Measurements from ENCODE around the gene MYOF. TPM values are rescaled to one million over a fixed set of nuclear protein-coding genes. Genes with fewer than 3 reads are reported as not detected.

Gene MYOF
- total RNA-seq, 1 experiment from 2014 or later = 376 TPM

GRCh38 chr10:93305122-93305521 lies 177.0 kb downstream of the MYOF start:
- no TSS peak for BruUV-seq (replicated peaks)
- DNase-seq (ENCODE audit: low read depth, low spot score) (no peak), ATAC-seq (0 out of 2 replicates have a peak, but pooled peaks have one; percentile 10)
- intact Hi-C loops (cut with micrococcal nuclease; ENCODE audit: unreplicated experiment) (no loop called here), in situ Hi-C loops (cut with HindIII; ENCODE audit: low pct_unique_long_range_greater_than_20kb, low sequenced_read_pairs) (no loop called here)
- POLR2A ChIA-PET = interaction anchor here (0.5 kb wide), 1 partner anchor 609 kb away, joined by 4 read pairs; no protein-coding TSS in a partner anchor
- Histone ChIP-seq H3K9me3 (ENCODE audit: control insufficient read depth, insufficient read depth, low read depth, low read length) (no peaks in the 10 kb centered on the region), H3K36me3 (ENCODE audit: control insufficient read depth, insufficient read depth, low read length) (peaks cover 14% of the 10 kb centered on the region), H3K27me3 (ENCODE audit: control insufficient read depth, insufficient read depth, low read length) (no peaks in the 10 kb centered on the region), H3K4me3 (ENCODE audit: low read depth in 2 of 2, low read length in 2 of 2) (no peak overlapping the region), H3K27ac (ENCODE audit: low read length) (no peak overlapping the region), H3K4me1 (ENCODE audit: control insufficient read depth, insufficient read depth, low read length) (no peaks in the 10 kb centered on the region)
- CTCF ChIA-PET = no interaction called here
- TF ChIP-seq SIN3A (IDR thresholded peaks at IDR 0.05; ENCODE audit: borderline replicate concordance, insufficient read depth, low read depth, low read length) (no peak), POLR2AphosphoS5 (IDR thresholded peaks at IDR 0.05; ENCODE audit: low read depth, low read length) (peak; percentile 21; the same call in 1 of the 2 replicates)

DNA sequence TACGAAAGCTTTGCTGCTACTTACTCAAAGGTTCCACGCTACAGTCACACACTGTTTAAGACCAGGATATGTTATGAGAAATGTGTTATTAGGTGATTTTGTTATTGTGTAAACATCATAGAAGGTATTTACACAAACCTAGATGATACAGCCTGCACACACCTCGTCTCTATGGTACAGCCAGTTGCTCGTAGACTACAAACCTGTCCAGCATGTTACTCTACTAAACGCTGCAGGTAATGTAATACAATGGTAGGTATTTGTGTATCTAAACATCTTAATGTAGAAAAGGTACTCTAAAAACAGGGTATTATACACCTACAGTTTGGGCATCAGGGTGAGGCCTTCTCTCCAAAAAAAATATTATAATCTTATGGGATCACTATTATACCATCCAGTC lies 181.2 kb downstream of the MYOF start:
- in situ Hi-C loops (cut with HindIII; ENCODE audit: low pct_unique_long_range_greater_than_20kb, low sequenced_read_pairs) = no loop called here
- no peaks in the 10 kb centered on the region for H3K9me3 ChIP-seq (ENCODE audit: control insufficient read depth, insufficient read depth, low read depth, low read length)
- no peak overlapping the region for H3K4me3 ChIP-seq (ENCODE audit: low read depth in 2 of 2, low read length in 2 of 2)
- ChIA-PET POLR2A (no interaction called here), CTCF (no interaction called here)
- H3K4me1 ChIP-seq (ENCODE audit: control insufficient read depth, insufficient read depth, low read length) = no peaks in the 10 kb centered on the region
- 0 out of 2 replicates have a peak, but pooled peaks cover under 1% of the 10 kb centered on the region for H3K36me3 ChIP-seq (ENCODE audit: control insufficient read depth, insufficient read depth, low read length)
- no TSS peak for BruUV-seq (replicated peaks)
- ATAC-seq = no peak
- TF ChIP-seq REST (IDR thresholded peaks at IDR 0.05; ENCODE audit: insufficient read depth in 1 of 2, low read depth in 2 of 2, low read length in 1 of 2) (no peak), SIN3A (IDR thresholded peaks at IDR 0.05; ENCODE audit: borderline replicate concordance, insufficient read depth, low read depth, low read length) (no peak), CTCF (IDR thresholded peaks at IDR 0.05) (no peak), TCF7L2 (IDR thresholded peaks at IDR 0.05; ENCODE audit: low read depth, low read length) (no peak), POLR2AphosphoS5 (IDR thresholded peaks at IDR 0.05; ENCODE audit: low read depth, low read length) (no peak)
- no peaks in the 10 kb centered on the region for H3K27me3 ChIP-seq (ENCODE audit: control insufficient read depth, insufficient read depth, low read length)
- DNase-seq (ENCODE audit: low read depth, low spot score) = no peak
- intact Hi-C loops (cut with micrococcal nuclease; ENCODE audit: unreplicated experiment) = no loop called here
- no peak overlapping the region for H3K27ac ChIP-seq (ENCODE audit: low read length)

- ChIA-PET CTCF (no interaction called here), POLR2A (no interaction called here)
- no peak overlapping the region for H3K4me3 ChIP-seq (ENCODE audit: low read depth in 2 of 2, low read length in 2 of 2)
- no peaks in the 10 kb centered on the region for H3K36me3 ChIP-seq (ENCODE audit: control insufficient read depth, insufficient read depth, low read length)
- TF ChIP-seq CTCF (IDR thresholded peaks at IDR 0.05) (no peak), REST (IDR thresholded peaks at IDR 0.05; ENCODE audit: insufficient read depth in 1 of 2, low read depth in 2 of 2, low read length in 1 of 2) (no peak), SIN3A (IDR thresholded peaks at IDR 0.05; ENCODE audit: borderline replicate concordance, insufficient read depth, low read depth, low read length) (no peak), POLR2AphosphoS5 (IDR thresholded peaks at IDR 0.05; ENCODE audit: low read depth, low read length) (no peak), TCF7L2 (IDR thresholded peaks at IDR 0.05; ENCODE audit: low read depth, low read length) (no peak)
- no peaks in the 10 kb centered on the region for H3K27me3 ChIP-seq (ENCODE audit: control insufficient read depth, insufficient read depth, low read length)
- intact Hi-C loops (cut with micrococcal nuclease; ENCODE audit: unreplicated experiment) = no loop called here
- in situ Hi-C loops (cut with HindIII; ENCODE audit: low pct_unique_long_range_greater_than_20kb, low sequenced_read_pairs) = no loop called here
- no peaks in the 10 kb centered on the region for H3K4me1 ChIP-seq (ENCODE audit: control insufficient read depth, insufficient read depth, low read length)
- ATAC-seq (no peak), DNase-seq (ENCODE audit: low read depth, low spot score) (no peak)
- BruUV-seq (replicated peaks) = no TSS peak
- H3K9me3 ChIP-seq (ENCODE audit: control insufficient read depth, insufficient read depth, low read depth, low read length) = no peaks in the 10 kb centered on the region
- H3K27ac ChIP-seq (ENCODE audit: low read length) = no peak overlapping the region
Measured at GRCh38 chr10:93300288-93300917, 181.7 kb downstream of the MYOF start.
